Small intestine (tissue), 7 donors: Measurements from ENCODE around the gene MOGAT3. TPM values are rescaled to one million over a fixed set of nuclear protein-coding genes. Genes with fewer than 3 reads are reported as not detected.
A peak's percentile ranks its signal among the peaks of the same experiment; 100 is the strongest.

Experiments
- DNase-seq, 2 donors: peaks; one replicate each; pipeline versions ENCODE4 v3.0.0 to v3.0.0-alpha.2; 2013
- FAIRE-seq: peaks from 2 replicates; lab custom pipeline; 2012; peaks lifted over from hg19 to GRCh38; lab: Jason Lieb, UNC
- H3K27ac ChIP-seq, 3 donors: one replicate each; pipeline ENCODE4 v1.5.1; 2013; ENCODE audit warnings: low read length in 2 of 3, mild to moderate bottlenecking in 2 of 3, control low read depth in 1 of 3, inconsistent platforms in 1 of 3, low read depth in 1 of 3, moderate library complexity in 1 of 3
- H3K27me3 ChIP-seq, 3 donors: one replicate each; pipeline ENCODE4 v1.6.1; 2013; ENCODE audit warnings: low read length in 3 of 3, inconsistent platforms in 1 of 3; ENCODE audit not compliant: control insufficient read depth in 3 of 3, insufficient read depth in 3 of 3
- H3K36me3 ChIP-seq, 3 donors: one replicate each; pipeline ENCODE4 v1.6.1; 2013; ENCODE audit warnings: low read length in 3 of 3, inconsistent platforms in 1 of 3, low read depth in 1 of 3, mild to moderate bottlenecking in 1 of 3, moderate library complexity in 1 of 3; ENCODE audit not compliant: control insufficient read depth in 3 of 3, insufficient read depth in 2 of 3
- H3K4me1 ChIP-seq, 3 donors: one replicate each; pipeline ENCODE4 v1.6.1; 2013; ENCODE audit warnings: low read length in 2 of 3, inconsistent platforms in 1 of 3, low read depth in 1 of 3, mild to moderate bottlenecking in 1 of 3, moderate library complexity in 1 of 3; ENCODE audit not compliant: control insufficient read depth in 3 of 3, insufficient read depth in 2 of 3
- H3K4me3 ChIP-seq, 3 donors: one replicate each; pipeline ENCODE4 v1.5.1; 2013; ENCODE audit warnings: low read length in 3 of 3, control low read depth in 1 of 3, inconsistent platforms in 1 of 3, low read depth in 1 of 3, mild to moderate bottlenecking in 1 of 3, moderate library complexity in 1 of 3
- H3K9me3 ChIP-seq, 2 donors: one replicate each; pipeline ENCODE4 v1.6.1; 2013; ENCODE audit warnings: low read depth in 1 of 2, low read length in 1 of 2; ENCODE audit not compliant: control insufficient read depth in 2 of 2, insufficient read depth in 1 of 2
- WGBS, 3 donors: extraction: QIAGEN DNeasy Blood & Tissue Kit; methylation state at CpG; one replicate each; pipeline ENCODE4 v1.1.7; 2013; 5-methylcytosine and 5-hydroxymethylcytosine counted together
- polyA plus RNA-seq, 4 donors: library from polyadenylated mRNA; stranded (reverse) in 3 of 4; unstranded in 1 of 4; fragments of 200-250 nt in 3 of 4; fragments of 120-200 nt in 1 of 4; gene quantifications; one replicate each; pipeline versions ENCODE4 v1.2.1 to v1.2.3, GENCODE V29; 2013
- donor health status: healthy with polysubstance abuse.
- donor health status: control.
- donor health status: control.
- donor health status: Bipolar disorder and iron deficiency.
- donor health status: healthy.

MOGAT3 gene
- polyA plus RNA-seq, 4 donors: 15.4 to 69.3 (median 61.1) TPM

GRCh38 chr7:101172005-101172853 lies 28.6 kb downstream of the MOGAT3 start:
- peaks cover 0 to 26% (median 4%) of the 10 kb centered on the region in 3 donors for H3K4me1 ChIP-seq
- no peak for FAIRE-seq
- no peaks in the 10 kb centered on the region for H3K36me3 ChIP-seq
- WGBS, 3 donors: 2 to 3% (median 3%) methylated on average over 57 to 79 of the region's 79 CpGs
- H3K9me3 ChIP-seq: peaks cover 0 to 2% of the 10 kb centered on the region in 2 donors
- DNase-seq: peak in 1 of 2 donors; percentile 53
- peaks cover 11 to 100% (median 68%) of the 10 kb centered on the region in 3 donors for H3K27me3 ChIP-seq
- H3K27ac ChIP-seq: no peak overlapping the region
- peak overlapping the region in 1 of 3 donors; percentile 9 for H3K4me3 ChIP-seq

GRCh38 chr7:101171442-101171837 lies 29.4 kb downstream of the MOGAT3 start:
- DNase-seq (no peak), FAIRE-seq (no peak)
- no peak overlapping the region for H3K4me3 ChIP-seq
- H3K36me3 ChIP-seq: no peaks in the 10 kb centered on the region
- H3K4me1 ChIP-seq: peaks cover 0 to 26% (median 4%) of the 10 kb centered on the region in 3 donors
- peaks cover 11 to 100% (median 69%) of the 10 kb centered on the region in 3 donors for H3K27me3 ChIP-seq
- peaks cover 0 to 2% of the 10 kb centered on the region in 2 donors for H3K9me3 ChIP-seq
- no peak overlapping the region for H3K27ac ChIP-seq
- 0 to 4% (median 2%) methylated on average over 10 to 13 of the region's 13 CpGs for WGBS, 3 donors

- Histone ChIP-seq H3K4me1 (peaks cover 1 to 30% (median 6%) of the 10 kb centered on the region in 3 donors), H3K36me3 (no peaks in the 10 kb centered on the region), H3K9me3 (peaks cover 0 to 2% of the 10 kb centered on the region in 2 donors), H3K4me3 (no peak overlapping the region), H3K27me3 (peaks cover 11 to 100% (median 68%) of the 10 kb centered on the region in 3 donors), H3K27ac (no peak overlapping the region)
- DNase-seq: no peak
- FAIRE-seq: no peak
- 4% methylated on average over 17 of the region's 17 CpGs for WGBS, 3 donors
These were observed 30.0 kb downstream of the MOGAT3 start for GRCh38 chr7:101170617-101171441.

GRCh38 chr7:101169838-101170551 lies 30.8 kb downstream of the MOGAT3 start:
- Histone ChIP-seq H3K9me3 (peaks cover 0 to 2% of the 10 kb centered on the region in 2 donors), H3K27me3 (peaks cover 11 to 100% (median 64%) of the 10 kb centered on the region in 3 donors), H3K4me3 (no peak overlapping the region), H3K4me1 (peaks cover 2 to 36% (median 9%) of the 10 kb centered on the region in 3 donors), H3K27ac (no peak overlapping the region), H3K36me3 (no peaks in the 10 kb centered on the region)
- WGBS, 3 donors: 0 to 3% (median 2%) methylated on average over 28 to 33 of the region's 33 CpGs
- FAIRE-seq: no peak
- DNase-seq: peak; percentile 56 to 81

GRCh38 chr7:101169110-101169837 lies 31.6 kb downstream of the MOGAT3 start:
- FAIRE-seq (no peak), DNase-seq (no peak)
- Histone ChIP-seq H3K27ac (no peak overlapping the region), H3K36me3 (no peaks in the 10 kb centered on the region), H3K4me3 (no peak overlapping the region), H3K27me3 (peaks cover 11 to 100% (median 67%) of the 10 kb centered on the region in 3 donors), H3K4me1 (peaks cover 2 to 43% (median 13%) of the 10 kb centered on the region in 3 donors), H3K9me3 (peaks cover 0 to 2% of the 10 kb centered on the region in 2 donors)
- 1 to 2% (median 1%) methylated on average over 17 to 18 of the region's 18 CpGs for WGBS, 3 donors

GRCh38 chr7:101168412-101169049 lies 32.3 kb downstream of the MOGAT3 start:
- H3K9me3 ChIP-seq: no peaks in the 10 kb centered on the region
- no peak for DNase-seq
- H3K36me3 ChIP-seq: no peaks in the 10 kb centered on the region
- H3K27ac ChIP-seq: no peak overlapping the region
- no peak for FAIRE-seq
- no peak overlapping the region for H3K4me3 ChIP-seq
- peaks cover 2 to 46% (median 14%) of the 10 kb centered on the region in 3 donors for H3K4me1 ChIP-seq
- WGBS, 3 donors: 2 to 3% (median 3%) methylated on average over 6 of the region's 6 CpGs
- peaks cover 11 to 99% (median 67%) of the 10 kb centered on the region in 3 donors for H3K27me3 ChIP-seq

GRCh38 chr7:101167645-101168411 lies 33.0 kb downstream of the MOGAT3 start:
- no peak for FAIRE-seq
- no peak overlapping the region for H3K27ac ChIP-seq
- no peak for DNase-seq
- no peaks in the 10 kb centered on the region for H3K9me3 ChIP-seq
- no peak overlapping the region for H3K4me3 ChIP-seq
- peaks cover 11 to 96% (median 61%) of the 10 kb centered on the region in 3 donors for H3K27me3 ChIP-seq
- WGBS, 3 donors: 5 to 9% (median 7%) methylated on average over 12 of the region's 12 CpGs
- H3K4me1 ChIP-seq: peaks cover 4 to 42% (median 14%) of the 10 kb centered on the region in 3 donors
- no peaks in the 10 kb centered on the region for H3K36me3 ChIP-seq
